Ecto neural progenitor cell (in vitro differentiated cells): ENCODE data around the gene ITPRID1.
"Not testable (repeated sequence)": the region's sequence is repeated elsewhere in the genome, so short reads cannot be mapped to it uniquely, and the experiment has no call there.

ENCODE experiments used
- DNase-seq: peaks from one replicate; pipeline ENCODE4 v3.0.0-alpha.2; 2018; ENCODE audit warnings: low spot score

The ITPRID1 gene

DNA sequence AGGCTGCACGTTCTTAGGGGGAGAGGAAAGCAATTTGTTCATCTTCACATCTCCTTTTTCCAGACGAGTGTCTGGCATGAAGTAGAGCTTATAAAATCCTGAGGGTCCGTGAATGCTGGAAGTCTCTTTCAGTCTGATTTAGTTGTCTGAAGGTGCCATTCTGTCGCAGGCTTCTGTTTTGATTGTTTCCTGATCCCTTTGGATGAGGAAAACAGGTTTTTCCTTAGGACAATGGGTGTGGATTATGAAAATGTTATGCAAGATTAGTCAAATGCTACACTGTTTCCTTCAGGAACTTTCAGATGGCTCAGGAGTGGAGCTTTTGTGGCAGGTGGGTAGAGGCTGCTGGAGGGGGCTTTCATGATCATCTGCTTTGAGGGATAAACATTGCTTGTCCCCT, at the start of gene ITPRID1:
Gene ITPRID1 (plus strand): TSS at position 301 of the 400 bp plus-strand sequence. CDS start 38,935 bp downstream, outside the sequence.
- DNase-seq, result no peak

DNA sequence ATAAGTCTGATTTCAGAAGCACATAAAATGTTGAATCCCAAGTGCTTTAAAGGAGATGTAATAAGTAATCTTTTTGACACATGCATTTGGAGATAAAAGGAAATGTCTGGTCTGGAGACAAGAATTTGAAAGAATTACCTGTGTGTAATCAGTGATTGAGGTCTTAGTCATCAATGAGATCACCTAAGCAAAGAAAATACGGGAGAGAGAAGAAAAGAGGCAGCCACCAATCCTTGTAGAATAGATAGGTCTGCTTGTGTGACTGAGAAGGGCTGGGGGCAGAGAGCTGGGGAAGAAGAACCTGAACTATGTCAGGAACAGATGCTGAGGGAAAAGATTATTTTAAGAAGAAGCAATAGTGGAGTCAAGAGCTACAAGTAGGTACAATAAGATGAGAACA, 49.3 kb upstream of the ITPRID1 start:
- DNase-seq, result no peak

DNA sequence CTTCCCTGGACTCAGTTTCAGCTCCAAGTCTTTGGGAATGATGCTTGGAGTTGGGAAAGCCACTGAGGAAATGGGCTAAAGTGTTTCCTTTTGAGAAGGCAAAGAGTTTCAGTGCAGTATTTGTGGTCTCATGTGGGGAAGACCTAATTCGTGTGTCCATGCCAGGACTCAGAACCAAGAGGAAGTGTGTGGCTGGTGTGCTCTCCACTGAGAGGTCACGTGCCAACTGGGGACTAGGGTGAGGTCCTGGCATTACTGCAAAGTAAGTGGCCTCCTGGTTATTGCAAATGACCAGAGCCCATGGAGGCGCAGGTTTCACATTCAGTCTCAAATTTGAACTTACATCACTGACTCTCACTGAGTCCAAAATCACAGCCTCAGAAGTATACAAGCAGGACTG, 48.6 kb upstream of the ITPRID1 start:
- no peak for DNase-seq

DNA sequence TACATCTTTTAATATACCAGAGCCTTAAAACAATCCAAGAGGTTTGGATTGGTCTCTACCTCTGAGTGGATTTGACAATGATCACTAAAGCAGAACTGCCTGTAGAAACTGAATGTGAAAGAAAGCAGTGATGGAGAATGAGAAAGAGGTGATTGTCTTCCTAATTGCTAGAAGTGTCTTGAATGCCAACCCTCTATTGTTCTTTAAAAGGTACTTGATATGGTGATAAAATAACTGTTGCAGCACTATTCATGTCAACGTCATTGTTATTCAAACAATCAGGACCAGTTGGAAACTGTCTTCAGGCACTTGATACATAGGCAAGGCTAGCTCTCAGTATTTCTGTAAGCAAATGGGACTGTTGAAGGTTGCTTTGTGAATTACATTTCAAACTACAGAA, 47.9 kb upstream of the ITPRID1 start:
- DNase-seq, result no peak

DNA sequence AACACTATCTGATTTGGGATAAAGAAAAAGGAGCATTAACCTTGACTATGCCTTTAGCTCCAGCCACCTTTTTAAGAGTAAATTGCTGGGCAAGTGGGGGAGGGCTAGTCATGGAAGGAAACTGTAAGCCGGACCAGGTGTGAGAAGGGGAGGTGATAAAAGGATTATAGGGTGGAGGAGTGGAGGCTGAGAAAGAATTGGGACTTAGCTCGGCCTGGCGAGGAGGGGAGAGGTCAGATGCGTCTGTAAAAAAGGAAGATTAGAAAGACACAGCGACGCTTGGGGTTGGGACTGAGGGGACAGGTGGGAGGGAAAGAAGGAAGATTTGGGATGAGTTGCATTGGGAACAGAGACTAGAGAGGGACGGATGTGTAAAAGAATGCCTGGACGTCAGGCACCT, 43.0 kb upstream of the ITPRID1 start:
- DNase-seq, result not testable (repeated sequence)

DNA sequence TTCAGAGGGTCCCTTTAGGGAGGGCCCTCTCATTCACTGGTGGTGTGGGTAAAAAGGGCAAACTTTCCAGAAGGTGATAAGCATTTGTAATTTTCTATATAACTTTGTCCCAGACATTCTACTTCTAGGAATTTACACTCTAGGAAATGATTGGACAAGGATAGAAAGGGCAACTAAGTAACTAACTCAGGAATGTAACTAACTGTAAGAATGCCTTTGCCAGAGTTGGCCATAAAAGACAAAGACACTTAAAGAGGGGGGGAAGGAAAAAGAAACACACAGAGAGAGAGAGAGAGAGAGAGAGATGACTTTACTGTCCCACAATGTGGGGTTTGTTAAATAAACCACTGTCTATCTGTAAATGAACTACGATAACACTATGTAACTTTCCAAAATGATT, 38.5 kb upstream of the ITPRID1 start:
- no peak for DNase-seq

DNA sequence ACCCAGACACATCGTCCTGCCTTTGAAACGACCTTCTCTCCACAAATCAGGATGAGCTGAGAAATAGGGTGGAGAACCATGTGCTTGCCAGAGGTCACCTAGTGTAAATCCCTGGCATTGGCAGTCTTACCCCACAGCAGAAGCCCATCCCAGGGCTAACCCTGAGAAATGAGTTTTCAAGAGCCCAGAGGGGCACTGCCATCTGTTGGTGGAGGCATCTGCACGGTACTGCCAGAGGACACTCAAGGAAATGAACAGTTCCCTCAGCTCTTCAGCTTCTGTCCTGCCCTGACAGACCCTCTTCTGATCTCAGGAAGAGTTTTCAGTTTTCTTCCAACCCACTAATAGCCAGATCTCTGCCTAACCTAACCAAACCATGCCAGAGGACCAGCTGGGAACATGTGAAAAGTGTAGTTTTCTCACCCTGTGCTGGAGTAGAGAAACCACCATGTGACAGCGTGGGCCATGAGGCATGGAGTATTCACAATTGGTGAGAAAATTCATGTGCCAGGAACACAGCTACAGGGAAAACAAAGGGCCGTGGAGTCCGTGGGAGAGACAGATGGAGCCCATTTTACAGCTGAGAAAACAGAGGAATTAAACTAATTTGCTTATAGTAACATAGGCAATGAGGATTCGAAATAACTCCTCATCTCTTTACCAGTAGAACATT, 37.7 kb upstream of the ITPRID1 start:
- DNase-seq, result no peak

DNA sequence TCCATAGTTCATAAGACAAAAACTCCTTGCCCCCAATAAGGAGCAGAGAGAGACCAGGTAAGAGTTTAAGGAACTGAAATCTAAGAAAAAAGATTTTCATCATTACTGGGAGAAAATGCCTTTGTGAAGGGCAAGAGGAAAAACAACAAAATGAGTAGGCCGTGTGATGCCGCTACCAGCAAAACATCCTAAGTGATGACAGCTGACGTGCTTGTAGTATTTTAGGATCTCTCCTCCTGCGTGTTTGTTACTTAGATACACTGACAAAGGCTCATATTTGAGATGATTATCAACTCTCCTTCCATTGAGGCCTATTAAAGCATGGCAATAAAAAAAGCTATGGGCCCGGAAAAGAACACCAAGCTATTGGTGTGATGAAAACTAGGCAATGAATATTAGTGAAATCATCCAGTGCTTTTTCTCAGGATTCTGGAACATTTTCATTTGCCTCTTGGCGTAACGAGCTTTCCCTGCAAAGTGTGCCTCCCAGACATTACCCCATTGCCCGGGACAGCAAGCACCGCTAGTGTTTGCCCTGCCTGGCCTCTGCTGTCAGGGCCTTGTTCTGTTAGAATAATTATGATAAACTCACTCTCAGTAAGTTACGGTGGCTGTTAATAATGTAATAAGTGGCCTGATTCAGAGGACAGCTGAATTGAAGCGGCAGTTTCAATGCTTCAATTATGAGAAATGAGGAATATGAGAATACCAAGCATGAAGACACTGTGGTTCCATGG, 36.8 kb upstream of the ITPRID1 start:
- no peak for DNase-seq

DNA sequence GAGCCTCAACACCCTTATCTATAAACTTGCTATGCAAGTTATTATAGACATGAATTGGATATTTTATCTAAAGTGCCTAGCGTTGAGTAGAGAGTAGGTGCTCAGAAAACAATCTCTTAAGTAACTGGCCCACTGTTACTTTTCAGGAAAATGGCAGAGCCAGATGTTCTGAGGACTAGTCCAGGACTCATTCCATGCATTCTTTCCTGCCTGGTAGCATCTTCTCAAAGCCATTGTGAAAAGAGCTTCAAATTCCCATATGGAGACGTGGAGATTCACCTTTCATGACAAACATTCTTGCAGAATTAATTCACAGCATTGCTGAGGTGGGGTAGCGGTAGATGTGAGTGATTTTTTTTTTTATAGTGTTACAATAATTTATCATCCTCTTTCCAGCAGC, 35.9 kb upstream of the ITPRID1 start:
- DNase-seq, result no peak

DNA sequence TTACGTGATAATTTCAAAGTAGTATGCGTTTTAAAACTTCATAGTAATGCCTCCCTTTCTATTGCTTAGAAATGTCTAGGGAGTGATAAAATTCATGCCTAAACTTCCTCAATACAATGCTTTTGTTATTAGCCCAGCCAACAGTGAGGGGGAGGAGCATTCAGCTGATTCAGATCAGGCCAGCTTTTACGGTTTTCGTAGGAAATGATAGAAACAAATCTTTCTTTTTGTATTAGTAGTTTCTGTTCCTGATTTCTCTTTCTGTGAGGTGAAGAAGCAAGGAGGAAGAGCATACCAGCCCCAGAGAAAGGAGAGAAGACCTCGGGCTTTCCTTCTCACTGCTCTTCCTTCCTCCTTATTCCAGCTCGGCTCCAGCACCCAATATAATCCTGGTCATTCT, 35.2 kb upstream of the ITPRID1 start:
- no peak for DNase-seq

DNA sequence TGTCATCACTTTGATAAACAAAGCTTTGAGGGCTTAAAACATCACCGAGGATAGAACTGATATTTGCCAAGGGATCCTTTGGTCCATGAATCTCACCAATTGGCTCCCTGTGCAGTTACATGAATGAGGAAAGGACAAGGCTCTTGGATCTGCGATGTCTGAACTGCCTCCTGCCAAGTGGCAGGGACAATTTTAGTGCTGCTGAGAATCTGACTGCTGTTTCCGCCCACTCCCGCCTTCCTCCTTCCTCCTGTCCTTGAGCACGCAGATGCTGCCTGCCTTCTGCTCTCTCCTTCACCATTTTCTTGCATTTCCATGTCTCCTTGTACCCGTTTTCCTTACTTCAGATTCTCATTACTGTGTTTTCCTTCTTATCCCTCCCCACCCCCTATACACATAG, 26.8 kb upstream of the ITPRID1 start:
- DNase-seq, result no peak

DNA sequence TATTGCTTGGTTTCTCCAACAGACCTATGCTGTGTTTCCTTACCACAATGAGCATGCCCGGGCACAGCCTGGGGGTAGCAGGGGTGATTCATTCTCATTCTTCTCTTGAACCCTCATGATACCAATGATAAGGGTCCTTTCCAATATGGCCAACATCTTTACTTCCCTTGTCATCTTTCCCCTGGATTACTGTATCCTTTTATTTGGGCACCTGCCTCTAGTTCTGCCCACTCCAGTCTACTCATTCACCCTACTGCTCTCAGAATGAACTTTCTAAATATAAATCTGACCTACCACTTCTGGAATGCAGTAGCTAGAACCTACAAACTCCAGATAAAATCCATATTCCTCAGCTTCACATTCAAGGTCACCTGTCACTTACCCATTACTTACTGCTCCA, 26.4 kb upstream of the ITPRID1 start:
- no peak for DNase-seq

DNA sequence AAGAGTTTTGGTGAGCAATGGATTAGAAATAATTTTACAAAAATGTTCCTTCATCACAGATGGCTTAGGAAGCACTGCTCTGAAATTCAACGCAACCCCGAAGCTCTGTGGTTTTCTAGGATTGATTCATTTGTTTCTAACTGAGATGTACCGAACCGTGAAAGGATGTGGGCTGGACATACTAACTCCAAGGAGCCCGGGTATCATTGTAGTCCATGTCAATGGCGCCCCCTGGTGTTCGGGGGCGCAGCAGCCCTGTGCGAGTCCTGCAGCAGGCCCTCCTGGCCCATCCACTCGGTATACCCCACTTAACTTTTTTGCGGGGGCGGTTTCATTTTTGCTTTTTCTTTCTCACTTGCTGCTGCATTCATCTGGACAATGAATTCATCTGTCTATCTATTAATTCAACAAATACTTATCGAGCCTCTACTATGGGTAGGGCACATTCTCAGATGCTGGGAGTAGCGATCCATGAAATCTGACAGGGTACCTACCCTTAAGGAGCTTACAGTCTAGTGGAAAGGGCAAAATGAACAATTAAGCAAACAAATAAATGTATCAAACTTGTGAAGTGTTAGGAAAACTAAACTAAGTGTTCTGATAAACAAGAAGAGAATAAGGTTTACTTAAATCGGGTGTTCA, 25.2 kb upstream of the ITPRID1 start:
- peak; percentile 76 for DNase-seq

DNA sequence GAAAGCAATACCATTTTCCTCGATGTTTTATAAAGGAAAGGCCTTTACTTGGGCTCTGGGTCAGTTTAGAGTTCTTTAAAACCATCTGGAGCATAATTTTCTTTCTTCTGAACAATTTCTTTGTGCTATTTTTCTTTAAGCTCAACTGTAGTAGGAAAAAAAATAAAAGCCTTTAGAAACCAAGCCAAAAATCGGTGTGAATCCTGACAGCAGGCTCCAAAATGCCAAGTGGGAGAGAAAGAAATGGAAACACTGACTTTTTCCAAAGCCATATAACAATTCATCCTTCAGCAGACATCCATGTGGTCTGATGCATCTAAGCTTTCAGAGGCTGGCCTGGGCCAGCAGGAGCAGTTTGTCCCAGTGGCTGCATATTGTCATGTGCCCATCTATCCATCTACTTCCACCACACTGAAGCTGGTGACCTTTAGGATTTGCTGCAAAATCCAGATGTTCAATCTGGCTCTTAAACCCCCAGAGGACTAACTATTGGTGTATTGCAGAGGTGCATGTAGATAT, 23.0 kb upstream of the ITPRID1 start:
- DNase-seq, result no peak

DNA sequence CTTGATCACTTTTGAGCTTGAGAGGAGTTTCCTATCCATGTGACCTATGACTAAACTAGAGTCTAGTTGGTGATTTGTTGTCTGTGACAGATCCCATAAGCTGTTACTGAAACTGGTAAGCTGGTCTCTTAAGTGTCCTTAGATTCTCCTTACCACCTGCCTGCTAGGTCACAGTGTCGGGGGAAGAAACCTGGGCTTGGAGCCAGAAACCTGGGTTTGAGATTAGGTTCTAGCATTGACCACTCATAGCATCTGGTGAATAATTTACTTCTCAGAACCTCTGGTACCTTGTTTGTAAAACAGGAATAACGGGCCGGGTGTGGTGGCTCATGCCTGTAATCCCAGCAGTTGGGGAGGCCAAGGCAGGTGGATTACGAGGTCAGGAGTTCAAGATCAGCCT, 21.8 kb upstream of the ITPRID1 start:
- no peak for DNase-seq

DNA sequence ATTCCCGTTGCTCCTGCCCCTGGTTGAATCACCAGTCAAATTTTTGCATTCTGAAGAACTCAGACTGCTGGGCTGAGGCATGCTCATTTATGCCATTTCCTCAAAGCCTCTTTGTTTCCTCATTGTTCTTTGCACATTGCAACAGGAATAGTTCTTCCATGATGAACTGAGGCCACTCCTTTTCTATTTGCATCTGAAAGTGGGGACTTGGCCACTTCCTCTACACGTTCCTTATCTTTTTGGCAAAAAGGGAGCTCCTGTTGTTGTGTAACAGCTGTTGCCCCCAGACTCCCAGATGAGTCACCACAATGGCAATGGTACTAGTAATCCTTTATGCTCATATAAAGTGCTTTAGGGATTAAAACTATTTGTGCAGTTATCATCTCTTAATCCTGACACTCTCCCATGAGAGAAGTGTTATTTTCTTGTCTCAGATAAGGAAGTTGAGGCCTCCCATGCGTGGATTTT, 20.1 kb upstream of the ITPRID1 start:
- DNase-seq, result no peak

DNA sequence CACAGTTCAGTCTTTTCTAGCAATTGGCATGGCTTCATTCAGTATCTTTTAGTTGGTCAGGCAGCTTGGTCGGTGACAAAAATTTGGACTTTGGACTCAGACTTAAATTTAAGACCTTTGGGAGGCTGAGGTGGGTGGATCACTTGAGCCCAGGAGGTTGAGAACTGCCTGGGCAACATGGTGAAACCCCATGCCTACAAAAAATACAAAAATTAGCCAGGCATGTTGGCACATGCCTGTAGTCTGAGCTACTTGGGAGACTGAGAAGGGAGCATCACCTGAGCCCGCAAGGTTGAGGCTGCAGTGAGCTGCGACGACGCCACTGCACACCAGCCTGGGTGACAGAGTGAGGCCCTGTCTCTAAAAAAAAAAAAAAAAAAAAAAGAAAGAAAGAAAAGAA, 19.5 kb upstream of the ITPRID1 start:
- no peak for DNase-seq

DNA sequence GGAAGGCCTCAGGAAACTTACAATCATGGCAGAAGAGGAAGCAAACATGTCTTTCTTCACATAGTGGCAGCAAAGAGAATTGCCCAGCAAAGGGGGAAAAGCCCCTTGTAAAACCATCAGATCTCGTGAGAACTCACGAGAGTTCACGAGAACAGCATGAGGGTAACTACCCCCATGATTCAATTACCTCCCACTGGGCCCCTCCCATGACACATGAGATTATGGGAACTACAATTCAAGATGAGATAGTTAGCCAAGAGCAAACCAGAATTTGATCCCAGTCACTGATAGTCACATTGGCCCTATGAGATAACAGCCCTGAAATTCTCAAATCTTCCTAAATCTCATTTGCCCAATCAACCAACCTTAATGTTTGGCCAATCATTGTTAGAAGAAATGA, 18.2 kb upstream of the ITPRID1 start:
- no peak for DNase-seq

DNA sequence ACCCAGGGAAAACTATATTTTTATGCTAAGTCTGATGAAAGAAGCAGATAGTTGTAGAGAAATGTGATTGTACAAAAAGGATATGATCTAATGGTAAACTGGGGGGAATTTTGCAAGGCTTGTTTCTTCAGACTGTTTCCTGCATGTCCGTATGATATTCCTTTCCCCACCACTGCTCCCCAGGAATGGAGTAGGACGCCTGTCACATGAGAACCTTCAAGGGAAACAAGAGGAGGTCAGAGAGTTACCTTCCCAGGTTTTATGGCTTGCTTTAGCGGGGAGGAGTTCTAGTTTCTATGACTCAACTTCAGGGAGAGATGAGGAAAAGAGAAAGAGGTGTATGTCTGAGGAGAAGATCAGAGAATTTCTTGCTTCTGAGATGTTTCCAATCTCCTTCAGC, 16.4 kb upstream of the ITPRID1 start:
- no peak for DNase-seq

DNA sequence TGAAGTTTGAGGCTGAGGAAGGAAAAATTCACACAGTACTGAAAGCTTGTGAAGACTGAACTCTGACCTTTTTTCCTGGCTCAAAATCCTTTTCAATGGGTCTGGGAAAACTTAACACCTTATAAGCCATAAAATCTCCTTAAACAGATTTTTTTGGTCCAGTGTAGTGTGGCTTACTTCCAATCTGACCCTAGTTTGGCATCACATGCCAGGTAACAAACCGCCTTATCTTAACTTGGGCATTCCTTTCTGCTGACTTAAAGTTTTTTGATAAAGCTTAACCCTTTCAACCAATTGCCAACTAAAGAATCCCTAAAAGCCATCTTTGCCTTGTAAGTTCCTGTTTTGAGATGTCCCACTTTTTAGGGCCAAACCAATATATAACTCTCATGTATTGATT, 13.2 kb upstream of the ITPRID1 start:
- no peak for DNase-seq

DNA sequence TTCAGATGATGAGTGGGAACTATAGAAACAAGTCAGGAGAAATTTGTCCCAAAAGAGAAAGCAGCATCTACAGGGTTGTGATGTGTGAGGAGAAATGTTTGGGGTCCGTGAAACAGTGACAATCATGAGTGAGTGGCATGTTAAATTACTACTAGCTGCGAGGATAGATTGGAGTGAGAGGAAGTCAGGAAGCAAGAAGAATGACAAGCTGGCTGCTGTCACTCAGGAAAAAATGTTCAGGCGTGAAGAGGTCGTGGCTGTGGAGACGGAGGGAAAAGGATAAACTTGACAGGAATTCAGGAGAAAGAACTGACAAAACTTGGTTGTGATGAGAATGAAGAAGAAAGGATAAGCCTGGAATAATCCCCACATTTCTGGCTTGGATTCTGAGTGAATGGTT, 5.1 kb upstream of the ITPRID1 start:
- DNase-seq, result no peak

DNA sequence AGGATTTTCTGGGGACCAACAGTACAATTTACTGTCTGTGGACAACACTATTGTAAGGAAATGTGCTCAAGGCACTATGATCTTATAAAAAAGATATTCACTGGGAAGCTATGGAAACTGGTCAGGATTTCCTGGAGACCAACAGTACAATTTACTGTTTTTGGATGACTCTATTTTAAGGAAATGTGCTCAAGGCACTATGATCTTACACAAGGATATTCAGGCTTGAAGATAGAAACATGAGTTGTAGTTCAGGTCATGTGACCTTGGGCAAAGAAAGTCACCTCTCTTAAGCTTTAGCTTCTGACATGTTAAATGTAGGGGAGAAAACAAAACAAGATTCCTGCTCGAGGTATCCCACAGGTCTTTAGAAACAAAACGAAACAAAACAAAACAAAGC, 1.7 kb upstream of the ITPRID1 start:
- no peak for DNase-seq
